ENCODE data around the gene FASLG.
"Not testable (repeated sequence)": the region's sequence is repeated elsewhere in the genome, so short reads cannot be mapped to it uniquely, and the experiment has no call there.

FASLG gene

DNA sequence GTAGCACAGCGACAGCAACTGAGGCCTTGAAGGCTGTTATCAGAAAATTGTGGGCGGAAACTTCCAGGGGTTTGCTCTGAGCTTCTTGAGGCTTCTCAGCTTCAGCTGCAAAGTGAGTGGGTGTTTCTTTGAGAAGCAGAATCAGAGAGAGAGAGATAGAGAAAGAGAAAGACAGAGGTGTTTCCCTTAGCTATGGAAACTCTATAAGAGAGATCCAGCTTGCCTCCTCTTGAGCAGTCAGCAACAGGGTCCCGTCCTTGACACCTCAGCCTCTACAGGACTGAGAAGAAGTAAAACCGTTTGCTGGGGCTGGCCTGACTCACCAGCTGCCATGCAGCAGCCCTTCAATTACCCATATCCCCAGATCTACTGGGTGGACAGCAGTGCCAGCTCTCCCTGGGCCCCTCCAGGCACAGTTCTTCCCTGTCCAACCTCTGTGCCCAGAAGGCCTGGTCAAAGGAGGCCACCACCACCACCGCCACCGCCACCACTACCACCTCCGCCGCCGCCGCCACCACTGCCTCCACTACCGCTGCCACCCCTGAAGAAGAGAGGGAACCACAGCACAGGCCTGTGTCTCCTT lies at the start of gene FASLG:
FASLG (plus strand) TSS at position 233 of the 583 bp plus-strand sequence; CDS start at position 332, 99 bp downstream.
- no peak for DNase-seq (ENCODE audit: low read depth)

- peak; percentile 24 for DNase-seq (ENCODE audit: low read depth)
These were observed 49.4 kb upstream of the FASLG start for GRCh38 chr1:172609528-172609927.

- DNase-seq (ENCODE audit: low read depth), result no peak
These were observed 46.4 kb upstream of the FASLG start for GRCh38 chr1:172612478-172612877.

DNA sequence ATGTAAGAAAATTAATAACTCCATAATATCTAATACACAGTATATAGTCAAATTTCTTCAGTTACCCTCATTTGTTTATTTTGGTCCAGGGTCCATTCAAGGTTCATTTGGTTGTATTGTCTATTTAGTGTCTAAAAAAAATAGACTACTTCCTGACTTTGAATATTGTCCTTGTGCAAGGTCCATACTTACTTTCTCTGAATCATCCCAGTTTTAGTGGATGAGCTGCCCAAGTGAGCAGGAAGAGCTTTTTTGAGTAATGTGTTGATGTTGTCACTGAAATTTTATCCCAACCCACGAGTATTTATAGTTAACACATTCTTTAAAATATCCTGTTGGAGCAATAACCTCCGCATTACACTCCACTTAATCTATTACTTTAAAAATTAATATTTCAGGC lies 45.6 kb upstream of the FASLG start:
- DNase-seq (ENCODE audit: low read depth), result peak; percentile 37

- no peak for DNase-seq (ENCODE audit: low read depth)
These were observed 42.7 kb upstream of the FASLG start for GRCh38 chr1:172616195-172616594.

- DNase-seq (ENCODE audit: low read depth), result no peak
These were observed 42.3 kb upstream of the FASLG start for GRCh38 chr1:172616636-172617035.

DNA sequence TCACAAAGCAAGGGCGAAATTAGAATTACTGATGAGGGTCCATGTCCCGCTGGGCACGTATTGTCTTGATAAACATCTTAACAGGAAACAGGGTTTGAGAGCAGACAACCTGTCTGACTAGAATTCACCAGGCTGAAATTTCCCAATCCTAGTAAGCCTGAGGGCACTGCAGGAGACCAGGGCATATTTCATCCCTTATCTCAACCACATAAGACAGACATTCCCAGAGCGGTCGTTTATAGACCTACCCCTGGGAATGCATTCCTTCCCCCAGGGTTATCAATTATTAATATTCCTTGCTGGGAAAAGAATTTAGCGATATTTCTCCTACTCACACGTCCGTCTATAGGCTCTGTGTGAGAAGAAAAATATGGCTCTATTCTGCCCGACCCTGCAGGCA lies 38.3 kb upstream of the FASLG start:
- not testable (repeated sequence) for DNase-seq (ENCODE audit: low read depth)

- no peak for DNase-seq (ENCODE audit: low read depth)
These were observed 36.4 kb upstream of the FASLG start for GRCh38 chr1:172622541-172622940.

DNA sequence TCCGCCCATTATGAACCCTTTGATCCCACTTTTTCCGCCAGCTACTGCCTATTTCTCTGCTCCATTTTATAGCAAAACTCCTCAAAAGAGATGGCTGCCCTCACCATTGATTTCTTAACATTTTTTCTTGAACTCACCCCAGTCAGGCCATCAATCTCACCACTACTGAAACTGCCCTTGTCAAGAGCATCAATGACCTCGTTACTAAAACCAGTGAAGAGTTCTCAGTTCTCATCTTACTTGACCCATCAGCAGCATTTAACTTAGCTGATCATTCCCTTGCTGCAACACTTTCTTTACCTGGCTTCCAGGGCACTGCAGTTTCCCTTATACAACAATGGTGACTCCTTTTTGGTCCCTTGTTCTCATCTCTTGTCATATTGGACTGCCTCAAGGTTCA lies 35.2 kb upstream of the FASLG start:
- no peak for DNase-seq (ENCODE audit: low read depth)

GRCh38 chr1:172626845-172627244 lies 32.1 kb upstream of the FASLG start:
- DNase-seq (ENCODE audit: low read depth), result no peak

GRCh38 chr1:172627702-172628101 lies 31.2 kb upstream of the FASLG start:
- no peak for DNase-seq (ENCODE audit: low read depth)

DNA sequence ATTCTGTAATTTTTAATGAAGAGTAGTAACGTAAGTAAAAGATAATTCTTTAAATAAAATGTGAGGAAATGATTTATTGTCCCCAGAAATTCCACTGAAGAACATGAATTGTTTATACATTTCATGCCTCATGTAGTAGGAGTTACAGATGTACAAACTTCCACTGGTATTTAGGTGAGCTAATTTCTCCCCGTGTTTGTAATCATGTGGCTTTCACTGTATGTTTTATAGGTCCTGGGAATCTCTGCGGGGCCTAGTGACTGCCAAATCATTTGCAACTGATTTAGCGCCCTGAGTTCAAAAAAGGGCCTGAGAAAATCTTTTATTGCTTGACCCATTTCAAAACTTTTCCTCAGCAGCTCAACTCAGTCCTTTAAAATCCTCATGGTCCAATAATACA lies 30.5 kb upstream of the FASLG start:
- DNase-seq (ENCODE audit: low read depth), result peak; percentile 65

GRCh38 chr1:172629170-172629569 lies 29.7 kb upstream of the FASLG start:
- no peak for DNase-seq (ENCODE audit: low read depth)

DNA sequence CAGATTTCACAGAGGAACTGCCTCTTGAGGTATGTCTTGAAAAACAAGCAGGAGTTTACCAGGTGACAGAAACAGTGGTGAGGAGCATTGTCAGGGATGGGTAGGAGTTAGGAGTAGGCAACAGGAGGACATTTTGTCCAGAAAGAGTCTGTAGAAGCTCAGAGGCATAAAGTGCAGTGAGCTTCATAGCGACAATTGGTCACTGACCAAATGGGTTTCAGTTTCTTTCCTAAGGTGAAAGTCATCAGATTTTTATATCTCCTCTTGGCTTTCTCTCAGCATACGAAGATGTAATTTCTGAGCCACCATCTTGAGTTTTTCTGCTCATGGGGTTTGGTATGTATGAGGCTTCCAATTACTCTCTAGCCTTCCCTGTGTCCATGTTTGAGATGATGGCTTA lies 29.3 kb upstream of the FASLG start:
- DNase-seq (ENCODE audit: low read depth), result no peak

GRCh38 chr1:172630056-172630818 lies 28.7 kb upstream of the FASLG start:
- DNase-seq (ENCODE audit: low read depth), result no peak

GRCh38 chr1:172630868-172631267 lies 28.0 kb upstream of the FASLG start:
- DNase-seq (ENCODE audit: low read depth), result peak; percentile 32

GRCh38 chr1:172637522-172637921 lies 21.4 kb upstream of the FASLG start:
- DNase-seq (ENCODE audit: low read depth), result peak; percentile 98

GRCh38 chr1:172638249-172638648 lies 20.7 kb upstream of the FASLG start:
- DNase-seq (ENCODE audit: low read depth), result no peak

GRCh38 chr1:172638885-172639831 lies 19.7 kb upstream of the FASLG start:
- peak; percentile 98 for DNase-seq (ENCODE audit: low read depth)

GRCh38 chr1:172640111-172640510 lies 18.8 kb upstream of the FASLG start:
- DNase-seq (ENCODE audit: low read depth), result peak; percentile 29

DNA sequence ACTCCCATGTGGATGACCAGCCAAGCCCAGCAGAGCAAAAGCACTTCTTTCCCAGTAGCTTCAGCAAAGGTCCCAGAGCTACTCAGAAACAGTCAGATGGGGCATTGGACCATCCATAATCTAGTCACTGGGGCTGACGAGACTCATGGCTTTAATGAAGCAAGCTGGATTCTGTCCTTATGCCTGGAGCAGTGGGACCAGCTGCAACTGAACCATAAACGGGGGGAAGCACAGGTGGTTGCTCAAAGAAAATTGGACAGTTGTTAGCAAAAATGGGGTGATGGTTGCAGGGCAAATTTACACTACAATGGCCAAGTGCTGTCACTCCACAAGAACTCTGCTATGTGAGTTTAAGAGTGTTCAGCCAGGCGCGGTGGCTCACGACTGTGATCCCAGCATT lies 17.4 kb upstream of the FASLG start:
- DNase-seq (ENCODE audit: low read depth), result no peak

DNA sequence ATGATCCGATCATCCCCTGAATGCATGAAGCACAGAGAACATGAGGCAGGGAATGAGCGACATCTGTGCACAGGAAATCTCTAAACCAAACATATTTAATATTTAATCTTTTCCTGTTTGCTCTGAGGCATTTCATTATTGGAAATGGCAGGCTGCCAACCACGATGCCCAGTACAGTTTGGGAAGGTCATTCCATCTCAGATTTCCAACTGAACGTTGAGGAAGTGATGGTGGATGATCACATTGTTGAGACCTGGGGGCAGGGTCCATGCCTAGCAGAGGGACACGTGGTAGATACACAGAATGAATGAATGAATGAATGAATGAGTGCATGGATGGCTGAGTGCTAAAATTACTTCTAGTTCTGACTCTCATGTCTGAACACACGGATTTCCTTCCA lies 15.9 kb upstream of the FASLG start:
- DNase-seq (ENCODE audit: low read depth), result no peak

DNA sequence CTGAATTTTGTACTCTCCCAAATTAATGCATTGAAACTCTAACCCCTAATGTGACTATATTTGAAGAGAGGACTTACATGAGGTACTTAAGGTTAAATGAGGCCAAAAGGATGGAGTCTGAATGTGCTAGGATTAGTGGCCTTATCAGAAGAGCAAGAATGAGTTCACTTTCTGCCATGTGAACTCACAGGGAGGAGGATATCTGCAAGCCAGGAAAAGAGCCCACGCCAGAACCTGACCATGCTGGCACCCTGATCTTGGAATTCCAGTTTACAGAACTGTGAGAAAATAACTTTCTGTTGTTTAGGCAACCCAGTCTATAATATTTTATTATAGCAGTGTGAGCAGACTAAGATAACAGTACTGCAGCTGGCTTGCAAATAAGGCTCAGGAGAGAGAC lies 12.2 kb upstream of the FASLG start:
- peak; percentile 86 for DNase-seq (ENCODE audit: low read depth)
